SH-SY5Y (cell line): ENCODE results near the gene ADAD2.

Experiments used
- GATA2 ChIP-seq: IDR thresholded peaks from 2 replicates; pipeline ENCODE4 v1.6.1; 2011; ENCODE audit warnings: mild to moderate bottlenecking, low read depth, low read length
- GATA3 ChIP-seq: IDR thresholded peaks from 2 replicates; pipeline ENCODE4 v1.6.1; 2011; ENCODE audit warnings: low read depth, mild to moderate bottlenecking, low read length, moderate library complexity

DNA sequence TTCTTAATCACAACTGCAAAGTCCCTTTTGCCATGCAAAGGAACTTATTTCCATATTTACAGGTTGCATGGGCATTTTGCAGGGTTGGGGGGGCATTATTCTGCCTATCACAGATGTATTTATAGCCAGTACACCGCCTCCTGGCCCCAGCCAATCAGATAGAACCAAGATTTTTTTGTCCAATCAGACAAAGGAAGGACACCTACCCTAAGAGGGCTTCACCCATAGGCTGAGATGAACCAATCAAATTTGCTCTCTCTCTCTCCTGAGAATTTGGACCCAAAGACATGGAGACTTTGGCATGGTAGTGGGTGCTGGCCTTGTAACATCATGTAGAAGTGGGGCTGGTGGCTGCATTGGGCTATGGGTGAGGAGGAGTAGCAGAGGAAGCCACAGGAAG is 52.8 kb downstream of the ADAD2 start:
- TF ChIP-seq GATA3 (no peak), GATA2 (no peak)
